Peyer's patch (tissue), 4 donors: ENCODE data around the gene ATP5PD. TPM values are rescaled to one million over a fixed set of nuclear protein-coding genes. Genes with fewer than 3 reads are reported as not detected.
"Not testable (repeated sequence)": the region's sequence is repeated elsewhere in the genome, so short reads cannot be mapped to it uniquely, and the experiment has no call there.

ENCODE experiments used
- DNase-seq, 3 donors: peaks; one replicate each; pipeline ENCODE4 v3.0.0-alpha.2; 2017 to 2019
- H3K27ac ChIP-seq, 4 donors: fragments of 200-600 bp; sonication (generic); one replicate each; pipeline ENCODE4 v1.5.1; 2016 to 2019
- H3K27me3 ChIP-seq, 2 donors: fragments of 200-600 bp; sonication (generic); one replicate each; pipeline ENCODE4 v1.5.1; 2019
- H3K36me3 ChIP-seq, 3 donors: fragments of 200-600 bp; sonication (generic); one replicate each; pipeline ENCODE4 v1.5.1; 2016 to 2019
- H3K4me1 ChIP-seq, 4 donors: fragments of 200-600 bp; sonication (generic); one replicate each; pipeline ENCODE4 v1.5.1; 2016 to 2019
- H3K4me3 ChIP-seq, 4 donors: fragments of 200-600 bp; sonication (generic); 1 replicate in 3 of 4; 2 replicates in 1 of 4; pipeline ENCODE4 v1.5.1; 2016 to 2019; ENCODE audit warnings: mild to moderate bottlenecking in 1 of 4
- H3K9me3 ChIP-seq, 4 donors: fragments of 200-600 bp; sonication (generic); one replicate each; pipeline ENCODE4 v1.5.1; 2016 to 2019; ENCODE audit warnings: mild to moderate bottlenecking in 1 of 4
- CTCF ChIP-seq, 6 experiments: fragments of 450-650 bp in 4 of 6; fragments of 200-600 bp in 2 of 6; sonication (generic) in 1 of 6; IDR thresholded peaks; one replicate each; pipeline ENCODE4 v1.5.1; 2017 to 2019; ENCODE audit warnings: antibody characterized with exemption in 6 of 6, mild to moderate bottlenecking in 3 of 6, moderate library complexity in 1 of 6
- POLR2A ChIP-seq, 2 donors: fragments of 450-650 bp; IDR thresholded peaks; one replicate each; pipeline ENCODE4 v1.5.1; 2017; ENCODE audit warnings: antibody characterized with exemption in 2 of 2, mild to moderate bottlenecking in 2 of 2, moderate library complexity in 2 of 2
- total RNA-seq, 4 donors: library from RNA; depleted of rRNA; stranded (reverse); fragments of >200 nt; gene quantifications; one replicate each; pipeline ENCODE4 v1.1.0, GENCODE V29; 2016

The ATP5PD gene
- total RNA-seq, 4 donors from 2014 or later, result 202 to 302 (median 247) TPM

GRCh38 chr17:75034236-75034908, 12.4 kb downstream of the ATP5PD start:
- Histone ChIP-seq H3K36me3 (peaks cover 0 to 14% (median 0%) of the 10 kb centered on the region in 3 donors), H3K27me3 (no peaks in the 10 kb centered on the region), H3K9me3 (no peaks in the 10 kb centered on the region), H3K4me3 (peak overlapping the region; percentile 42 to 74 (median 56)), H3K4me1 (peaks cover 0 to 39% (median 5%) of the 10 kb centered on the region in 4 donors), H3K27ac (peak overlapping the region; percentile 61 to 89 (median 72))
- TF ChIP-seq CTCF (IDR thresholded peaks at IDR 0.05) (peak in 2 of 6 experiments; percentile 10 to 33), POLR2A (IDR thresholded peaks at IDR 0.05) (no peak)
- peak; percentile 83 to 93 (median 85) for DNase-seq

- no peaks in the 10 kb centered on the region for H3K27me3 ChIP-seq
- H3K4me1 ChIP-seq, result peaks cover 0 to 39% (median 5%) of the 10 kb centered on the region in 4 donors
- DNase-seq, result peak; percentile 86 to 94 (median 91)
- peak in 1 of 2 donors; percentile 4 for TF ChIP-seq POLR2A (IDR thresholded peaks at IDR 0.05)
- peak in 2 of 6 experiments; percentile 1 to 9 for TF ChIP-seq CTCF (IDR thresholded peaks at IDR 0.05)
- no peaks in the 10 kb centered on the region for H3K9me3 ChIP-seq
- H3K27ac ChIP-seq, result peak overlapping the region; percentile 61 to 89 (median 72)
- peaks cover 0 to 6% (median 0%) of the 10 kb centered on the region in 3 donors for H3K36me3 ChIP-seq
- peak overlapping the region; percentile 42 to 74 (median 56) for H3K4me3 ChIP-seq
Measured at GRCh38 chr17:75033346-75034235, 13.2 kb downstream of the ATP5PD start.

GRCh38 chr17:75032720-75033280, 14.0 kb downstream of the ATP5PD start:
- Histone ChIP-seq H3K36me3 (no peaks in the 10 kb centered on the region), H3K9me3 (no peaks in the 10 kb centered on the region), H3K27ac (peak overlapping the region in 3 of 4 donors; percentile 28 to 89 (median 61)), H3K4me3 (peak overlapping the region; percentile 23 to 74 (median 40)), H3K4me1 (peaks cover 0 to 39% (median 5%) of the 10 kb centered on the region in 4 donors), H3K27me3 (no peaks in the 10 kb centered on the region)
- no peak for DNase-seq
- TF ChIP-seq POLR2A (IDR thresholded peaks at IDR 0.05) (no peak), CTCF (IDR thresholded peaks at IDR 0.05) (no peak)

- peaks cover 0 to 39% (median 5%) of the 10 kb centered on the region in 4 donors for H3K4me1 ChIP-seq
- TF ChIP-seq CTCF (IDR thresholded peaks at IDR 0.05) (no peak), POLR2A (IDR thresholded peaks at IDR 0.05) (no peak)
- H3K27ac ChIP-seq, result peak overlapping the region in 3 of 4 donors; percentile 28 to 89 (median 61)
- peak; percentile 59 to 86 (median 78) for DNase-seq
- H3K4me3 ChIP-seq, result peak overlapping the region; percentile 12 to 74 (median 24)
- no peaks in the 10 kb centered on the region for H3K27me3 ChIP-seq
- H3K36me3 ChIP-seq, result no peaks in the 10 kb centered on the region
- no peaks in the 10 kb centered on the region for H3K9me3 ChIP-seq
Measured at GRCh38 chr17:75031972-75032719, 14.6 kb downstream of the ATP5PD start.

GRCh38 chr17:75030161-75030560, 16.6 kb downstream of the ATP5PD start:
- H3K4me1 ChIP-seq, result peaks cover 0 to 22% (median 5%) of the 10 kb centered on the region in 4 donors
- no peak for DNase-seq
- H3K4me3 ChIP-seq, result no peak overlapping the region
- H3K36me3 ChIP-seq, result no peaks in the 10 kb centered on the region
- H3K27me3 ChIP-seq, result no peaks in the 10 kb centered on the region
- no peaks in the 10 kb centered on the region for H3K9me3 ChIP-seq
- TF ChIP-seq CTCF (IDR thresholded peaks at IDR 0.05), result no peak
- TF ChIP-seq POLR2A (IDR thresholded peaks at IDR 0.05), result no peak
- H3K27ac ChIP-seq, result no peak overlapping the region

- H3K4me3 ChIP-seq, DNase-seq, H3K27ac ChIP-seq, H3K27me3 ChIP-seq, H3K9me3 ChIP-seq, H3K4me1 ChIP-seq: not testable (repeated sequence)
- H3K36me3 ChIP-seq, result peaks cover 0 to 12% (median 0%) of the 10 kb centered on the region in 3 donors
Measured at GRCh38 chr17:75026650-75027049, 20.1 kb downstream of the ATP5PD start.

GRCh38 chr17:75025398-75025734, 21.4 kb downstream of the ATP5PD start:
- not testable (repeated sequence) for H3K27ac ChIP-seq

More at GRCh38 chr17:75025398-75025734, 21.4 kb downstream of the ATP5PD start:
- H3K27me3 ChIP-seq, DNase-seq, H3K4me3 ChIP-seq, H3K9me3 ChIP-seq, H3K4me1 ChIP-seq: not testable (repeated sequence)
- peaks cover 0 to 25% (median 0%) of the 10 kb centered on the region in 3 donors for H3K36me3 ChIP-seq
